ENCODE data around the gene PELI2. TPM values are rescaled to one million over a fixed set of nuclear protein-coding genes. Genes with fewer than 3 reads are reported as not detected.
A peak's percentile ranks its signal among the peaks of the same experiment; 100 is the strongest.

PELI2 gene
- total RNA-seq, 2 experiments from 2014 or later = 0.57 to 0.68 TPM

DNA sequence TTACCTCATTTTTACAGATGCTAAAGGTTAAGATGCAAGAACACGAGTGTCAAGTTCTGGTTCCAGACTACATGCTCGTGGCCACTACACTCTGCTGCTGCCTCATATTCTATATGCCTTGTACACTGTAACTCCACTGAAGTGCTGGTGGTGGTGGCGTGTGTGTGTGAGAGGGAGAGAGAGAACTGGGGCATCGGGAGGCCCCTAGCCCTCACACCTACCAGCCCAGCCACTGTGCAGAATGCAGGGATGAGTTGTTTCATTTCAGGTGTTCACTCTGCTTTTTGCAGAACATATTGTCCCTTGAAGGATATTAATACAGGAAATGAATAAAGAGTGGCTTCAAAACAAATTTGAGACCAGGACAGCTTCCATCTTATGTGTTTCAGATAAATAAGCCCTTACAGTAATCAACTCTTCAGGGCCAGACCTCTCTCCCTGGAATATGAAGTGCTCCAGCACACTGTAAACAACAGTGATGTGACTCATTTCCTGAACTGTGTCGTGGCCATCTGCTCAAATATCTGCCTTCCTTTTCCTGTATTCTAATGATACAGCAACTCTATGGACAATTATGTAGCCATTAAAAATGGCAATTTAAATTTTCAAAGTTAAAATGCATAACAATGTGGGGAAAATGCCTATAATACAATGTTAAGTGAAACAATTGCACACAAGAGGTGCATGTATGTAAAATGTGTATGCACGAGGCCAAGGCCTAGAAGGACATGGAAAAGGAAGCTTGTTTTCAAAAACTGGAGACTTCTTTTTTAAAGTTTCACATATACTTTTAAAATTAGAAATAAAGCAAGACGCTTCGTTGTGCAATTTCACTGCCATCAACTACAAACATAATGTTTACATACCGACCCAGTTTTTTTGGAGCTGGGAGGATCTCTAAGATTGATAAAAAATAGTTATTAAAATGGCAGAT lies 215.4 kb downstream of the PELI2 start:
- Mint-ChIP-seq H3K9me3 (ENCODE audit: insufficient read depth) (no peaks in the 10 kb centered on the region), H3K27me3 (ENCODE audit: low read depth) (no peaks in the 10 kb centered on the region), H3K4me3 (no peak overlapping the region), H3K4me1 (ENCODE audit: low read depth) (peaks cover 13% of the 10 kb centered on the region), H3K27ac (peak overlapping the region; percentile 39), H3K36me3 (ENCODE audit: low read depth) (no peaks in the 10 kb centered on the region)
- ATAC-seq (no peak), DNase-seq (no peak)
- ChIA-PET POLR2A (no interaction called here), CTCF (interaction anchor here (1.3 to 1.4 kb wide), 2 partner anchors 141 to 887 kb away, joined by 4 read pairs; no protein-coding TSS in a partner anchor)

DNA sequence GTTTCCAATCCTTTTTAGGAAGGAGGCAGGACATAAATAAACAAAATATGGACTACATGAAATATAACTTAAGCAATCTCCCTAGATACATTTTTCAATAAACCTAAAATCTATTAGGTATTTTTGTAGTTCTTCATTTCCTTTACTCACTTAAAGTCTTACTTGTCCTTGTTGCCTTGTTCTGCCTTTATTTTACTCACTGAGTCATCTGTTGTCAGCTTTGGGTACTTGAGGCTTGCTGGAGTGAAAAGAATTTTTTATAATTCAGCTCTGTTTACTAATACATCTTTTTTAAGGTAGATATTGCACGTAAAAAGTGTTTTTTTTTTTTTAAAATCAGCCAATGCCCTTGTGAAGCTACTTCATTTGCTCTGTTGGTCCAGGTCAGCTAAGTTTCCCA lies 216.2 kb downstream of the PELI2 start:
- Mint-ChIP-seq H3K9me3 (ENCODE audit: insufficient read depth) (no peaks in the 10 kb centered on the region), H3K27me3 (ENCODE audit: low read depth) (no peaks in the 10 kb centered on the region), H3K27ac (no peak overlapping the region), H3K36me3 (ENCODE audit: low read depth) (no peaks in the 10 kb centered on the region), H3K4me3 (no peak overlapping the region), H3K4me1 (ENCODE audit: low read depth) (peaks cover 13% of the 10 kb centered on the region)
- DNase-seq (no peak), ATAC-seq (no peak)
- ChIA-PET POLR2A (no interaction called here), CTCF (interaction anchor here (1.3 to 1.4 kb wide), 2 partner anchors 140 to 888 kb away, joined by 4 read pairs; no protein-coding TSS in a partner anchor)

DNA sequence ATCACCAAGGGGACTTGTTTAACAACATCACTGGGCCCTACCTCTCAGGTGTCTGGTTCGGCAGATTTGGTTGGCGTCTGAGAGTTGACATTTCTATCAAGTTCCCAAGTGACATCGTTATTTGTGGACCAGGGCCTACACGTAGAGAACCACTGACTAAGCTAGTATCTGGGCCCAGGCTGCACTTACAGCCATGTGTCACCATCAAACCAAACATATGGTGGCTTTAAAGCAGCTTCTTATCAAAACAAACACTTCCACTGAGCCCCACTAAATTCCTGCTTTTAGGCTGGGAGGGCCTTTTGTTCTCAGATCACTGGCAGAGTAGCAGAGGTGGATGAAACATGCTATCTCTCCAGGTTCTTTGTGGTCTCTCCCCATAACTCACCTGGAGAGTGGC lies 220.5 kb downstream of the PELI2 start:
- ChIA-PET CTCF (interaction anchor here (1.2 kb wide), 1 partner anchor 136 kb away, joined by 3 read pairs; no protein-coding TSS in a partner anchor), POLR2A (no interaction called here)
- Mint-ChIP-seq H3K4me3 (no peak overlapping the region), H3K27me3 (ENCODE audit: low read depth) (no peaks in the 10 kb centered on the region), H3K36me3 (ENCODE audit: low read depth) (no peaks in the 10 kb centered on the region), H3K9me3 (ENCODE audit: insufficient read depth) (no peaks in the 10 kb centered on the region), H3K27ac (no peak overlapping the region), H3K4me1 (ENCODE audit: low read depth) (peaks cover 10% of the 10 kb centered on the region)
- ATAC-seq (no peak), DNase-seq (no peak)

DNA sequence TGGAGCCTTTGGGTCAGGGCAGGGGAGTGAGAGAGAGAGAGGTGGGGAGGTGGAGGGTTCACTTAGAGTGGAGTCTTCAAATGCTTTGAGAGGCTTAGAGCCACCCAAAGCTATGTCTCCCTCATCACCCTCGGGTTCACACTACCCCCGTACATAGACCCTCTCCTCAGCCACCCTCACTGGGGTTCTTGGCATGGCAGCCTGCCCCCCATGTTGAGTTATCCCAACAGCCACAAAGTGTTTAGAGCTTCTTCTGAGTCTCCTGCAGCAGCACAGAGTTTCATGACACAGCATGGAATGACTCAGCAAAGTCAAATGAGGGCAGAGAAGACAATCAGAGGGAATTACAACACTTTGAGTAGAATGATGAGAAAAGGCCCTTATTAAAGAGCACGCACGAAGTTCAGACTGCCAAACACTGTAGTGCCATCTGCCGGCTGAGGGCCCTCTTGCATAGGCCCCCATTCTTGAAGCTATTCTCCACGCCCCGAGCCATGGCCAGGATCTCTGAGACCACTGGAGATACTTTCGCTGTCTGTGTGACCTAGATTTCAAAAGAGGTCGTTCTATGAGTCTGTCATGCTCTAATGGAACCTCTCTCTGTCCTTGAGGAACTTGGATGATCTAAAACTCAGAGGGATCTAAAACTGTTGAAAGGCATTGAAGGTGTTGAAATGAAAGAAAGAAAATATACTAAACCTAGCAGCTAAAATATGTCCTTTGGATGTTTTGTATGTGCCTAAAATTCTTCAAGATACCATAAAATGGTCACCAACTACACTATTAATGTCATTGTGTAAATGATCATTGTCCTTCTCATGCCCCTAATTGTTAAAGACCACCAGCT lies 221.9 kb downstream of the PELI2 start:
- no peak overlapping the region for H3K27ac Mint-ChIP-seq
- peak; percentile 81 for ATAC-seq
- no peaks in the 10 kb centered on the region for H3K36me3 Mint-ChIP-seq (ENCODE audit: low read depth)
- H3K4me3 Mint-ChIP-seq = no peak overlapping the region
- ChIA-PET CTCF (interaction anchor here (0.5 to 2.5 kb wide), 37 partner anchors 9 to 906 kb away, joined by 3 to 39 read pairs (median 3); partner anchors contain the start of gene PELI2), POLR2A (no interaction called here)
- no peaks in the 10 kb centered on the region for H3K9me3 Mint-ChIP-seq (ENCODE audit: insufficient read depth)
- peaks cover 7% of the 10 kb centered on the region for H3K4me1 Mint-ChIP-seq (ENCODE audit: low read depth)
- DNase-seq = peak; percentile 68
- H3K27me3 Mint-ChIP-seq (ENCODE audit: low read depth) = no peaks in the 10 kb centered on the region

GRCh38 chr14:56340932-56341331 lies 222.7 kb downstream of the PELI2 start:
- H3K4me1 Mint-ChIP-seq (ENCODE audit: low read depth) = peaks cover 7% of the 10 kb centered on the region
- no peaks in the 10 kb centered on the region for H3K36me3 Mint-ChIP-seq (ENCODE audit: low read depth)
- no peaks in the 10 kb centered on the region for H3K9me3 Mint-ChIP-seq (ENCODE audit: insufficient read depth)
- H3K4me3 Mint-ChIP-seq = no peak overlapping the region
- DNase-seq (no peak), ATAC-seq (no peak)
- no peaks in the 10 kb centered on the region for H3K27me3 Mint-ChIP-seq (ENCODE audit: low read depth)
- ChIA-PET POLR2A (no interaction called here), CTCF (interaction anchor here (0.7 to 2.5 kb wide), 16 partner anchors 11 to 759 kb away, joined by 3 to 39 read pairs (median 3); partner anchors contain the start of gene PELI2)
- no peak overlapping the region for H3K27ac Mint-ChIP-seq

GRCh38 chr14:56341766-56342493 lies 223.7 kb downstream of the PELI2 start:
- Mint-ChIP-seq H3K36me3 (ENCODE audit: low read depth) (no peaks in the 10 kb centered on the region), H3K27me3 (ENCODE audit: low read depth) (no peaks in the 10 kb centered on the region), H3K4me1 (ENCODE audit: low read depth) (peaks cover 7% of the 10 kb centered on the region), H3K4me3 (no peak overlapping the region), H3K9me3 (ENCODE audit: insufficient read depth) (no peaks in the 10 kb centered on the region), H3K27ac (peak overlapping the region; percentile 15)
- no peak for DNase-seq
- CTCF ChIA-PET = interaction anchor here (1.4 to 1.7 kb wide), 2 partner anchors 613 to 895 kb away, joined by 3 to 4 read pairs; no protein-coding TSS in a partner anchor
- no peak for ATAC-seq
- POLR2A ChIA-PET = interaction anchor here (1.0 kb wide), 1 partner anchor 10 kb away, joined by 3 read pairs; no protein-coding TSS in a partner anchor

- no peak overlapping the region for H3K27ac Mint-ChIP-seq
- ChIA-PET CTCF (interaction anchor here (0.7 to 1.7 kb wide), 3 partner anchors 13 to 896 kb away, joined by 3 to 4 read pairs (median 3); no protein-coding TSS in a partner anchor), POLR2A (interaction anchor here (1.0 kb wide), 1 partner anchor 10 kb away, joined by 3 read pairs; no protein-coding TSS in a partner anchor)
- H3K36me3 Mint-ChIP-seq (ENCODE audit: low read depth) = no peaks in the 10 kb centered on the region
- peaks cover 7% of the 10 kb centered on the region for H3K4me1 Mint-ChIP-seq (ENCODE audit: low read depth)
- no peak for ATAC-seq
- H3K4me3 Mint-ChIP-seq = no peak overlapping the region
- H3K27me3 Mint-ChIP-seq (ENCODE audit: low read depth) = no peaks in the 10 kb centered on the region
- no peak for DNase-seq
- no peaks in the 10 kb centered on the region for H3K9me3 Mint-ChIP-seq (ENCODE audit: insufficient read depth)
Measured at GRCh38 chr14:56342494-56342942, 224.3 kb downstream of the PELI2 start.

GRCh38 chr14:56349960-56350359 lies 231.7 kb downstream of the PELI2 start:
- DNase-seq (no peak), ATAC-seq (no peak)
- no peaks in the 10 kb centered on the region for H3K9me3 Mint-ChIP-seq (ENCODE audit: insufficient read depth)
- CTCF ChIA-PET = no interaction called here
- no peak overlapping the region for H3K4me3 Mint-ChIP-seq
- H3K4me1 Mint-ChIP-seq (ENCODE audit: low read depth) = no peaks in the 10 kb centered on the region
- POLR2A ChIA-PET = no interaction called here
- peaks cover 3% of the 10 kb centered on the region for H3K27me3 Mint-ChIP-seq (ENCODE audit: low read depth)
- no peaks in the 10 kb centered on the region for H3K36me3 Mint-ChIP-seq (ENCODE audit: low read depth)
- no peak overlapping the region for H3K27ac Mint-ChIP-seq

All from activated CD8-positive, alpha-beta T cell treated with anti-CD3 and anti-CD28 coated beads, Interleukin-2, amount 10 ng/mL, durations not matched to agents 7 days and 5 days (primary cell).